Hepatocyte (in vitro differentiated cells): ENCODE results near the gene GRN.

ENCODE experiments used
- CTCF ChIP-seq: fragments of 200-600 bp; sonication (generic); IDR thresholded peaks from 2 replicates; pipeline ENCODE4 v1.5.1; 2016; ENCODE audit warnings: antibody characterized with exemption, mild to moderate bottlenecking; ENCODE audit not compliant: poor library complexity
- EZH2 ChIP-seq: fragments of 200-600 bp; sonication (generic); IDR thresholded peaks from 2 replicates; pipeline ENCODE4 v1.6.1; 2016; ENCODE audit warnings: antibody characterized with exemption, mild to moderate bottlenecking, borderline replicate concordance

- TF ChIP-seq CTCF (no peak), EZH2 (no peak)
Observed at GRCh38 chr17:44352828-44353671, 7.9 kb downstream of the GRN start.
